ENCODE measurements around the gene GCNT2. TPM values are rescaled to one million over a fixed set of nuclear protein-coding genes. Genes with fewer than 3 reads are reported as not detected.
"Not testable (repeated sequence)": the region's sequence is repeated elsewhere in the genome, so short reads cannot be mapped to it uniquely, and the experiment has no call there.

Gene GCNT2
- polyA plus RNA-seq, 3 donors = 3.5 to 10.0 (median 4.3) TPM

- WGBS (ENCODE audit: insufficient coverage) = 81% methylated on average over 5 of the region's 8 CpGs
- Histone ChIP-seq H3K4me3 (replicated peaks in 1 of 3; ENCODE audit: low read depth in 2 of 3, low read length in 3 of 3) (no peak overlapping the region), H3K4me1 (ENCODE audit: control insufficient read depth in 1 of 2, insufficient read depth in 2 of 2, low read length in 2 of 2) (no peaks in the 10 kb centered on the region), H3K36me3 (replicated peaks in 1 of 2; ENCODE audit: control insufficient read depth in 1 of 2, insufficient read depth in 2 of 2, low read length in 2 of 2) (peaks cover 2 to 18% of the 10 kb centered on the region in 2 donors), H3K4me2 (replicated peaks; ENCODE audit: extremely low read depth, low read length, poor library complexity, severe bottlenecking) (no peak overlapping the region), H3K9ac (ENCODE audit: insufficient read depth, low read length, poor library complexity, severe bottlenecking) (no peak overlapping the region), H3K9me3 (replicated peaks in 1 of 2; ENCODE audit: control insufficient read depth in 1 of 2, insufficient read depth in 1 of 2, low read length in 2 of 2) (no peaks in the 10 kb centered on the region), H4K20me1 (ENCODE audit: insufficient read depth, low read length) (peaks cover 88% of the 10 kb centered on the region), H3K79me2 (ENCODE audit: insufficient read depth, low read length) (peaks cover 44% of the 10 kb centered on the region), H2AFZ (ENCODE audit: insufficient read depth, low read depth, low read length, poor library complexity, severe bottlenecking) (no peak overlapping the region), H3K27ac (ENCODE audit: low read depth in 1 of 2, low read length in 2 of 2) (no peak overlapping the region), H3K27me3 (ENCODE audit: control insufficient read depth in 2 of 2, insufficient read depth in 2 of 2, low read length in 2 of 2) (no peaks in the 10 kb centered on the region)
- intact Hi-C loops (cut with micrococcal nuclease) = no loop called here
- H3K27ac Mint-ChIP-seq = peak overlapping the region in 1 of 7 donors; percentile 30
- TF ChIP-seq CTCF (IDR thresholded peaks at IDR 0.05) = no peak
- H3K36me3 Mint-ChIP-seq = peaks cover 11 to 16% of the 10 kb centered on the region in 2 donors
- H3K9me3 Mint-ChIP-seq = peaks cover 0 to 8% (median 3%) of the 10 kb centered on the region in 7 donors
- no peak for DNase-seq
- H3K4me3 Mint-ChIP-seq = no peak overlapping the region
- H3K4me1 Mint-ChIP-seq = peaks cover 4% of the 10 kb centered on the region
- H3K27me3 Mint-ChIP-seq (ENCODE audit: low read depth in 3 of 3) = no peaks in the 10 kb centered on the region
Measured at GRCh38 chr6:10615675-10616074, 94.5 kb downstream of the GCNT2 start.

- H3K27ac Mint-ChIP-seq; H3K27me3 Mint-ChIP-seq (ENCODE audit: low read depth in 3 of 3): not testable (repeated sequence)
- WGBS (ENCODE audit: insufficient coverage) = no CpG with 5 or more reads among the region's 3 CpGs
Measured at GRCh38 chr6:10616266-10616665, 95.1 kb downstream of the GCNT2 start.

More at GRCh38 chr6:10616266-10616665, 95.1 kb downstream of the GCNT2 start:
- Histone ChIP-seq H4K20me1 (ENCODE audit: insufficient read depth, low read length) (peaks cover 90% of the 10 kb centered on the region), H3K36me3 (replicated peaks in 1 of 2; ENCODE audit: control insufficient read depth in 1 of 2, insufficient read depth in 2 of 2, low read length in 2 of 2) (peaks cover 5 to 23% of the 10 kb centered on the region in 2 donors), H3K79me2 (ENCODE audit: insufficient read depth, low read length) (peaks cover 41% of the 10 kb centered on the region)
- H3K4me1 ChIP-seq (ENCODE audit: control insufficient read depth in 1 of 2, insufficient read depth in 2 of 2, low read length in 2 of 2); intact Hi-C loops (cut with micrococcal nuclease); H3K4me3 ChIP-seq (replicated peaks in 1 of 3; ENCODE audit: low read depth in 2 of 3, low read length in 3 of 3); H3K27ac ChIP-seq (ENCODE audit: low read depth in 1 of 2, low read length in 2 of 2); H3K4me3 Mint-ChIP-seq; H3K9ac ChIP-seq (ENCODE audit: insufficient read depth, low read length, poor library complexity, severe bottlenecking); H3K4me2 ChIP-seq (replicated peaks; ENCODE audit: extremely low read depth, low read length, poor library complexity, severe bottlenecking); H3K9me3 Mint-ChIP-seq; H3K27me3 ChIP-seq (ENCODE audit: control insufficient read depth in 2 of 2, insufficient read depth in 2 of 2, low read length in 2 of 2); H3K4me1 Mint-ChIP-seq; H3K9me3 ChIP-seq (replicated peaks in 1 of 2; ENCODE audit: control insufficient read depth in 1 of 2, insufficient read depth in 1 of 2, low read length in 2 of 2); DNase-seq; H2AFZ ChIP-seq (ENCODE audit: insufficient read depth, low read depth, low read length, poor library complexity, severe bottlenecking): not testable (repeated sequence)
- H3K36me3 Mint-ChIP-seq = peaks cover 13 to 22% of the 10 kb centered on the region in 2 donors
